GM23248 (cell line): ENCODE measurements around the gene GBP6. TPM values are rescaled to one million over a fixed set of nuclear protein-coding genes. Genes with fewer than 3 reads are reported as not detected.

Experiments used
- DNase-seq: peaks from one replicate; pipeline ENCODE4 v3.0.0-alpha.2; 2015
- H2AFZ ChIP-seq: fragments of 200-600 bp; sonication (generic); 2 replicates; pipeline ENCODE4 v1.6.1; 2016; ENCODE audit warnings: antibody characterized with exemption
- H3F3A ChIP-seq: fragments of 200-600 bp; sonication (generic); 2 replicates; pipeline ENCODE4 v1.6.1; 2016; ENCODE audit warnings: mild to moderate bottlenecking, antibody characterized with exemption, mixed run types; ENCODE audit not compliant: insufficient read depth
- H3K27ac ChIP-seq: fragments of 200-600 bp; sonication (generic); 2 replicates; pipeline ENCODE4 v1.5.1; 2016; ENCODE audit warnings: mild to moderate bottlenecking
- H3K27me3 ChIP-seq: fragments of 200-600 bp; sonication (generic); replicated peaks from 2 replicates; pipeline ENCODE4 v1.6.1; 2016; ENCODE audit warnings: mild to moderate bottlenecking; ENCODE audit not compliant: insufficient read depth
- H3K36me3 ChIP-seq: fragments of 200-600 bp; sonication (generic); 2 replicates; pipeline ENCODE4 v1.6.1; 2016; ENCODE audit warnings: low read depth, mild to moderate bottlenecking
- H3K4me1 ChIP-seq: fragments of 200-600 bp; sonication (generic); 2 replicates; pipeline ENCODE4 v1.6.1; 2016; ENCODE audit warnings: mild to moderate bottlenecking; ENCODE audit not compliant: insufficient read depth
- H3K4me2 ChIP-seq: fragments of 200-600 bp; sonication (generic); one replicate; pipeline ENCODE4 v1.6.1; 2016; ENCODE audit warnings: mild to moderate bottlenecking; ENCODE audit not compliant: unreplicated experiment
- H3K4me3 ChIP-seq: fragments of 200-600 bp; sonication (generic); 2 replicates; pipeline ENCODE4 v1.5.1; 2016; ENCODE audit warnings: mild to moderate bottlenecking
- H3K79me2 ChIP-seq: fragments of 200-600 bp; sonication (generic); 2 replicates; pipeline ENCODE4 v1.6.1; 2016; ENCODE audit warnings: mild to moderate bottlenecking; ENCODE audit not compliant: insufficient read depth
- H3K9ac ChIP-seq: fragments of 200-600 bp; sonication (generic); 2 replicates; pipeline ENCODE4 v1.6.1; 2016; ENCODE audit warnings: mild to moderate bottlenecking
- H3K9me2 ChIP-seq: fragments of 200-600 bp; sonication (generic); 2 replicates; pipeline ENCODE4 v1.6.1; 2016; ENCODE audit warnings: mixed run types, mild to moderate bottlenecking, moderate library complexity; ENCODE audit not compliant: insufficient read depth
- H3K9me3 ChIP-seq: fragments of 200-600 bp; sonication (generic); one replicate; pipeline ENCODE4 v1.6.1; 2017; ENCODE audit warnings: low read depth
- H4K20me1 ChIP-seq: fragments of 200-600 bp; sonication (generic); 2 replicates; pipeline ENCODE4 v1.6.0; 2016; ENCODE audit not compliant: insufficient read depth
- EZH2 ChIP-seq: fragments of 200-600 bp; sonication (generic); IDR thresholded peaks from 2 replicates; pipeline ENCODE4 v1.6.1; 2018; ENCODE audit warnings: antibody characterized with exemption, mild to moderate bottlenecking; ENCODE audit not compliant: insufficient read depth, poor library complexity, severe bottlenecking
- EZH2phosphoT487 ChIP-seq: fragments of 200-600 bp; sonication (generic); IDR thresholded peaks from 2 replicates; pipeline ENCODE4 v1.6.1; 2018; ENCODE audit warnings: antibody characterized with exemption, moderate library complexity, mild to moderate bottlenecking, low read depth; ENCODE audit not compliant: insufficient read depth
- WGBS, 2 experiments: methylation state at CpG; one replicate each; pipeline ENCODE4 v1.1.6; 2015 to 2017; ENCODE audit warnings: low lambda C conversion rate in 2 of 2, low coverage in 1 of 2; ENCODE audit errors: missing lambda C conversion rate in 2 of 2; 5-methylcytosine and 5-hydroxymethylcytosine counted together
- in situ Hi-C: fragments of 300-500 bp; cut with MboI; formaldehyde crosslinking; loops from 2 replicates; pipeline ENCODE4 v1.15.0; 2020
- polyA plus RNA-seq: library from polyadenylated mRNA; unstranded; fragments of >200 nt; fragmentation: Nextera tagmentation; extraction: Ambion mirVana; gene quantifications from 2 replicates; pipeline ENCODE4 v1.2.1, GENCODE V29; 2016
- total RNA-seq: library from RNA; depleted of rRNA; stranded (reverse); fragments of >200 nt; shearing (Covaris generic); gene quantifications from 2 replicates; pipeline ENCODE4 v1.2.3, GENCODE V29; 2014

The GBP6 gene
- total and polyA plus RNA-seq, 2 experiments from 2014 or later: not detected

DNA sequence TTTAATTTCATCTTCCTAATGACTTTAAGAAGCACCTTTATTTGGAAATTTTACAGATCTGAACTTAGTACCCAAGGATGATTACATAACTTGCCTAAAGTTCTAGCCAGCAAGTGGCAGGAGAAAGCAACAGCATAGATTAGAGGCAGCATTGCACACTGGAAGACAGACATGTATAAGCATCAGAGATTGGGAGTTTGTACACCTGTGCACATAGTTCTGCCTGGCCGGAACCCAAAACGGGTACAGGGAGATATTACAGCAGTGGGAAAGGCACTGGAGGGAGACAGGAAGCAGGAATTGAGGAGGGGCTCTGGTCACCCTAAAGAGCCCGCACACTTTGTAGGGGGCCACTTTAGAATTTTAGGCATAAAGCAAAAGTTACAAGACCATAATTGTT, 19.3 kb downstream of the GBP6 start:
- TF ChIP-seq EZH2: no peak
- TF ChIP-seq EZH2phosphoT487: no peak
- H2AFZ ChIP-seq: no peak overlapping the region
- H3K36me3 ChIP-seq: no peaks in the 10 kb centered on the region
- no peak overlapping the region for H3K9ac ChIP-seq
- H4K20me1 ChIP-seq: no peaks in the 10 kb centered on the region
- no peaks in the 10 kb centered on the region for H3K27me3 ChIP-seq
- no peaks in the 10 kb centered on the region for H3K4me1 ChIP-seq
- no peaks in the 10 kb centered on the region for H3K9me2 ChIP-seq
- no peak overlapping the region for H3K4me2 ChIP-seq
- no peaks in the 10 kb centered on the region for H3K9me3 ChIP-seq
- no peaks in the 10 kb centered on the region for H3F3A ChIP-seq
- WGBS, 2 experiments: 76 to 81% methylated on average over 3 of the region's 3 CpGs
- no peak for DNase-seq
- H3K27ac ChIP-seq: no peak overlapping the region
- H3K4me3 ChIP-seq: no peak overlapping the region
- in situ Hi-C loops: no loop called here
- H3K79me2 ChIP-seq: no peaks in the 10 kb centered on the region

- in situ Hi-C loops: no loop called here
- Histone ChIP-seq H3K4me2 (no peak overlapping the region), H3K27me3 (no peaks in the 10 kb centered on the region), H2AFZ (no peak overlapping the region), H3K4me3 (no peak overlapping the region), H4K20me1 (no peaks in the 10 kb centered on the region), H3K9me3 (no peaks in the 10 kb centered on the region), H3K4me1 (no peaks in the 10 kb centered on the region), H3K9me2 (no peaks in the 10 kb centered on the region), H3K27ac (no peak overlapping the region), H3K9ac (no peak overlapping the region), H3F3A (no peaks in the 10 kb centered on the region), H3K79me2 (no peaks in the 10 kb centered on the region), H3K36me3 (no peaks in the 10 kb centered on the region)
- 48 to 54% methylated on average over 2 of the region's 2 CpGs for WGBS, 2 experiments
- no peak for TF ChIP-seq EZH2
- no peak for TF ChIP-seq EZH2phosphoT487
- no peak for DNase-seq
Measured at GRCh38 chr1:89390707-89391106, 26.8 kb downstream of the GBP6 start.

DNA sequence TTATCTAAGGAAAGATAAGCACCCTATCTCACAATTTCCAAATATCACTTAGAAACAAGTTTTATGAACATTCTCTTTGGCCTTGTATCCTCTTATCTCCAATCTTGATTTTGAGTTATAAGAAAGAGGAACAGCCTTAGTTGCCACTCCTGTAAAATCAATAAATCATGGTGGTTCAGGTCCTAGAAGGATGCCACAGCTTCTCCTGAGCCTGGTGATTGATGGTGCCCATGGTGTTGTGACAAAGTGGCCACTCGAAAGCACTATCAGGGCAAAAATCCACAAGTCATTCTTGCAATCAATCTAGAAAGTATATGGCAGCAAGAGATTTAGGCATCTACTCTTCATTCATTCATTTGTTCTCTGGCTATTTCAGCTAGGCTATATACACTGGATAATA, 27.8 kb downstream of the GBP6 start:
- H3K9ac ChIP-seq: no peak overlapping the region
- WGBS, 2 experiments: 5 to 15% methylated on average over 1 of the region's 1 CpG
- in situ Hi-C loops: no loop called here

DNA sequence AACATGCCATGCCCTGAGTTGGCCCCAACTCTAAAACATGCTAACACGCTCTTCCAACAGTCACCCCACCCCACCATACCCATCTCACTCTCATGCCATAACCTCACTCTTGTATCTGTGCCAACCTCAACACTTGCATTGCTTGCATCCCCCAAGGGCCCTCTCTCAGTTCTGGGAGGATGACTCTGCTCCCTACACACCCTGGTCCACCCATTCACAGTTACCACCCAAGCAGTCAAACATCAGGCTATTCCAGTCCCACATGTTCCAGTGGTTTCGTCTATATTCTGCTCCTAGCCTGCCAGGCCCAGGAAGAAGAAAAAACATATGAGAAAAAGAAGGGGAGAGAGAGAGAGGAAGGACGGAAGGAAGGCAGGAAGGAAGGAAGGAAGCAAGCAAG, 31.0 kb downstream of the GBP6 start:
- Histone ChIP-seq H3K9me2 (no peaks in the 10 kb centered on the region), H3K79me2 (no peaks in the 10 kb centered on the region), H3K27ac (no peak overlapping the region), H3K9me3 (no peaks in the 10 kb centered on the region), H3F3A (no peaks in the 10 kb centered on the region), H3K4me1 (no peaks in the 10 kb centered on the region), H3K36me3 (no peaks in the 10 kb centered on the region), H4K20me1 (no peaks in the 10 kb centered on the region), H3K4me2 (no peak overlapping the region), H3K9ac (no peak overlapping the region), H3K27me3 (no peaks in the 10 kb centered on the region), H3K4me3 (no peak overlapping the region), H2AFZ (no peak overlapping the region)
- WGBS, 2 experiments: 14 to 35% methylated on average over 2 to 3 of the region's 3 CpGs
- DNase-seq: no peak
- TF ChIP-seq EZH2phosphoT487 (no peak), EZH2 (no peak)
- in situ Hi-C loops: no loop called here

More for the DNA sequence above, 27.8 kb downstream of the GBP6 start:
- no peak overlapping the region for H2AFZ ChIP-seq
- no peak for DNase-seq
- no peaks in the 10 kb centered on the region for H3F3A ChIP-seq
- no peaks in the 10 kb centered on the region for H3K27me3 ChIP-seq
- H3K4me1 ChIP-seq: no peaks in the 10 kb centered on the region
- H3K79me2 ChIP-seq: no peaks in the 10 kb centered on the region
- no peak overlapping the region for H3K4me3 ChIP-seq
- no peaks in the 10 kb centered on the region for H4K20me1 ChIP-seq
- no peak overlapping the region for H3K4me2 ChIP-seq
- no peaks in the 10 kb centered on the region for H3K9me3 ChIP-seq
- TF ChIP-seq EZH2 (no peak), EZH2phosphoT487 (no peak)
- no peak overlapping the region for H3K27ac ChIP-seq
- H3K9me2 ChIP-seq: no peaks in the 10 kb centered on the region
- H3K36me3 ChIP-seq: no peaks in the 10 kb centered on the region

GRCh38 chr1:89396902-89397301, 33.0 kb downstream of the GBP6 start:
- Histone ChIP-seq H3K9me2 (no peaks in the 10 kb centered on the region), H3K9me3 (no peaks in the 10 kb centered on the region), H3F3A (no peaks in the 10 kb centered on the region), H3K27ac (no peak overlapping the region), H3K4me1 (no peaks in the 10 kb centered on the region), H3K27me3 (no peaks in the 10 kb centered on the region), H3K4me3 (no peak overlapping the region), H2AFZ (no peak overlapping the region), H3K79me2 (no peaks in the 10 kb centered on the region), H3K9ac (no peak overlapping the region), H4K20me1 (no peaks in the 10 kb centered on the region), H3K4me2 (no peak overlapping the region), H3K36me3 (no peaks in the 10 kb centered on the region)
- no peak for DNase-seq
- TF ChIP-seq EZH2 (no peak), EZH2phosphoT487 (no peak)
- in situ Hi-C loops: no loop called here
